GM23338 (cell line): Measurements from ENCODE around the gene LDHB.
A peak's percentile ranks its signal among the peaks of the same experiment; 100 is the strongest.

Source experiments
- CREB1 ChIP-seq: fragments of 250-450 bp; sonication (Bioruptor Pico); IDR thresholded peaks from 2 replicates; pipeline ENCODE4 v1.5.0; 2020; ENCODE audit warnings: low read depth, mild to moderate bottlenecking, moderate library complexity
- CTCF ChIP-seq, 2 experiments: fragments of 200-600 bp in 1 of 2; sonication (generic) in 1 of 2; conservative IDR thresholded peaks; 2 replicates each; pipeline versions ENCODE4 v1.5.1 to v1.6.1; 2016 to 2017; ENCODE audit warnings: antibody characterized with exemption in 2 of 2, low read depth in 2 of 2, mild to moderate bottlenecking in 2 of 2, moderate library complexity in 1 of 2
- EZH2 ChIP-seq: fragments of 200-600 bp; sonication (generic); IDR thresholded peaks from one replicate; pipeline ENCODE4 v1.8.0; 2017; ENCODE audit warnings: antibody characterized with exemption, mild to moderate bottlenecking, low read depth; ENCODE audit not compliant: unreplicated experiment
- EZH2phosphoT487 ChIP-seq: fragments of 200-600 bp; sonication (generic); IDR thresholded peaks from one replicate; pipeline ENCODE4 v1.8.1; 2018; ENCODE audit warnings: antibody characterized with exemption; ENCODE audit not compliant: unreplicated experiment
- JUNB ChIP-seq: IDR thresholded peaks from one replicate; pipeline ENCODE4 v1.6.1; 2016; ENCODE audit warnings: antibody characterized with exemption; ENCODE audit not compliant: unreplicated experiment
- POLR2AphosphoS5 ChIP-seq: IDR thresholded peaks from 2 replicates; pipeline ENCODE4 v1.6.1; 2016; ENCODE audit warnings: antibody characterized with exemption, low read depth
- REST ChIP-seq: IDR thresholded peaks from one replicate; pipeline ENCODE4 v1.6.1; 2018; ENCODE audit warnings: antibody characterized with exemption; ENCODE audit not compliant: unreplicated experiment
- STAT1 ChIP-seq: IDR thresholded peaks from one replicate; pipeline ENCODE4 v1.6.1; 2016; ENCODE audit warnings: antibody characterized with exemption; ENCODE audit not compliant: unreplicated experiment

GRCh38 chr12:21659383-21659782 lies 1.7 kb upstream of the LDHB start:
- TF ChIP-seq CTCF (conservative IDR thresholded peaks at IDR 0.05; ENCODE audit: low read depth in 2 of 2) (peak in 1 of 2 experiments; percentile 33; a peak in 1 of 4 replicates), JUNB (no peak), EZH2phosphoT487 (no peak), EZH2 (no peak), POLR2AphosphoS5 (no peak), REST (no peak), STAT1 (no peak), CREB1 (CRISPR knock-in tag) (no peak)
